Astrocyte (in vitro differentiated cells and primary cell): ENCODE measurements around the gene USP48. TPM values are rescaled to one million over a fixed set of nuclear protein-coding genes. Genes with fewer than 3 reads are reported as not detected.

ENCODE experiments used
- DNase-seq: peaks from one replicate; pipeline ENCODE4 v3.0.0-alpha.2; 2010; ENCODE audit warnings: low read depth
- FAIRE-seq: peaks from 2 replicates; lab custom pipeline; 2011; peaks lifted over from hg19 to GRCh38; lab: Jason Lieb, UNC
- H2AFZ ChIP-seq: 2 replicates; pipeline ENCODE4 v1.6.0; 2012; ENCODE audit warnings: low read depth, low read length, inconsistent platforms
- H3K27ac ChIP-seq: 2 replicates; pipeline ENCODE4 v1.5.1; 2011; ENCODE audit warnings: low read depth, low read length, inconsistent platforms
- H3K27me3 ChIP-seq: 2 replicates; pipeline ENCODE4 v1.6.0; 2011; ENCODE audit warnings: low read length, inconsistent platforms; ENCODE audit not compliant: insufficient read depth
- H3K36me3 ChIP-seq: 2 replicates; pipeline ENCODE4 v1.5.1; 2011; ENCODE audit warnings: low read length, inconsistent platforms; ENCODE audit not compliant: insufficient read depth
- H3K4me1 ChIP-seq: 2 replicates; pipeline ENCODE4 v1.5.1; 2011; ENCODE audit warnings: low read length, inconsistent platforms; ENCODE audit not compliant: insufficient read depth
- H3K4me2 ChIP-seq: 2 replicates; pipeline ENCODE4 v1.6.0; 2012; ENCODE audit warnings: low read length, inconsistent platforms
- H3K4me3 ChIP-seq: 2 replicates; pipeline ENCODE4 v1.5.1; 2011; ENCODE audit warnings: low read depth, mild to moderate bottlenecking, low read length, inconsistent platforms; ENCODE audit not compliant: insufficient read depth
- H3K79me2 ChIP-seq: 2 replicates; pipeline ENCODE4 v1.6.0; 2012; ENCODE audit warnings: mild to moderate bottlenecking, low read length, inconsistent platforms; ENCODE audit not compliant: insufficient read depth
- H3K9ac ChIP-seq: 2 replicates; pipeline ENCODE4 v1.6.0; 2012; ENCODE audit warnings: mild to moderate bottlenecking, low read length, inconsistent platforms
- H3K9me3 ChIP-seq: 2 replicates; pipeline ENCODE4 v1.5.1; 2012; ENCODE audit warnings: low read depth, mild to moderate bottlenecking, low read length, inconsistent platforms; ENCODE audit not compliant: insufficient read depth
- H4K20me1 ChIP-seq: 2 replicates; pipeline ENCODE4 v1.6.0; 2012; ENCODE audit warnings: low read length, inconsistent platforms; ENCODE audit not compliant: insufficient read depth
- H3K27ac Mint-ChIP-seq: one replicate; pipeline ENCODE4 v1.8.0; 2021; ENCODE audit warnings: mild to moderate bottlenecking, mixed read lengths; ENCODE audit not compliant: unreplicated experiment
- H3K27me3 Mint-ChIP-seq: one replicate; pipeline ENCODE4 v1.8.0; 2021; ENCODE audit warnings: low read depth, mixed read lengths; ENCODE audit not compliant: unreplicated experiment
- H3K36me3 Mint-ChIP-seq: one replicate; pipeline ENCODE4 v1.8.0; 2021; ENCODE audit warnings: low read depth, mixed read lengths; ENCODE audit not compliant: unreplicated experiment
- H3K4me1 Mint-ChIP-seq: one replicate; pipeline ENCODE4 v1.8.0; 2021; ENCODE audit warnings: low read depth, mixed read lengths; ENCODE audit not compliant: unreplicated experiment
- H3K4me3 Mint-ChIP-seq: one replicate; pipeline ENCODE4 v1.8.0; 2021; ENCODE audit warnings: mild to moderate bottlenecking, moderate library complexity, mixed read lengths; ENCODE audit not compliant: unreplicated experiment
- H3K9me3 Mint-ChIP-seq: one replicate; pipeline ENCODE4 v1.8.0; 2021; ENCODE audit warnings: mild to moderate bottlenecking, mixed read lengths; ENCODE audit not compliant: unreplicated experiment
- EZH2 ChIP-seq: IDR thresholded peaks from 2 replicates; pipeline ENCODE4 v1.6.1; 2012; ENCODE audit warnings: mild to moderate bottlenecking, low read length, inconsistent platforms; ENCODE audit not compliant: insufficient read depth
- total RNA-seq: library from RNA; stranded (reverse); gene quantifications from 2 replicates; pipeline ENCODE4 v1.2.1, GENCODE V29; 2021
- TF ChIP-seq, protein P1 (sequence below): IDR thresholded peaks from 2 replicates; pipeline ENCODE4 v1.5.1; 2011; ENCODE audit warnings: low read depth, mild to moderate bottlenecking, inconsistent platforms, low read length, moderate library complexity; ENCODE audit not compliant: insufficient read depth

The USP48 gene
- total RNA-seq, 1 donor from 2014 or later: 85.7 TPM

GRCh38 chr1:21804536-21804935, 21.6 kb upstream of the USP48 start:
- no peak for TF ChIP-seq EZH2
- TF ChIP-seq, protein P1, sequence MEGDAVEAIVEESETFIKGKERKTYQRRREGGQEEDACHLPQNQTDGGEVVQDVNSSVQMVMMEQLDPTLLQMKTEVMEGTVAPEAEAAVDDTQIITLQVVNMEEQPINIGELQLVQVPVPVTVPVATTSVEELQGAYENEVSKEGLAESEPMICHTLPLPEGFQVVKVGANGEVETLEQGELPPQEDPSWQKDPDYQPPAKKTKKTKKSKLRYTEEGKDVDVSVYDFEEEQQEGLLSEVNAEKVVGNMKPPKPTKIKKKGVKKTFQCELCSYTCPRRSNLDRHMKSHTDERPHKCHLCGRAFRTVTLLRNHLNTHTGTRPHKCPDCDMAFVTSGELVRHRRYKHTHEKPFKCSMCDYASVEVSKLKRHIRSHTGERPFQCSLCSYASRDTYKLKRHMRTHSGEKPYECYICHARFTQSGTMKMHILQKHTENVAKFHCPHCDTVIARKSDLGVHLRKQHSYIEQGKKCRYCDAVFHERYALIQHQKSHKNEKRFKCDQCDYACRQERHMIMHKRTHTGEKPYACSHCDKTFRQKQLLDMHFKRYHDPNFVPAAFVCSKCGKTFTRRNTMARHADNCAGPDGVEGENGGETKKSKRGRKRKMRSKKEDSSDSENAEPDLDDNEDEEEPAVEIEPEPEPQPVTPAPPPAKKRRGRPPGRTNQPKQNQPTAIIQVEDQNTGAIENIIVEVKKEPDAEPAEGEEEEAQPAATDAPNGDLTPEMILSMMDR: no peak
- no peaks in the 10 kb centered on the region for H4K20me1 ChIP-seq
- FAIRE-seq: no peak
- H3K9me3 ChIP-seq: no peaks in the 10 kb centered on the region
- no peak overlapping the region for H3K27ac ChIP-seq
- H3K4me1 ChIP-seq: no peaks in the 10 kb centered on the region
- Mint-ChIP-seq H3K9me3 (peaks cover 2% of the 10 kb centered on the region), H3K27me3 (no peaks in the 10 kb centered on the region), H3K4me3 (no peak overlapping the region), H3K36me3 (no peaks in the 10 kb centered on the region), H3K27ac (no peak overlapping the region), H3K4me1 (no peaks in the 10 kb centered on the region)
- H3K27me3 ChIP-seq: no peaks in the 10 kb centered on the region
- no peak overlapping the region for H2AFZ ChIP-seq
- H3K4me2 ChIP-seq: no peak overlapping the region
- no peak for DNase-seq
- H3K4me3 ChIP-seq: no peak overlapping the region
- no peak overlapping the region for H3K9ac ChIP-seq
- no peaks in the 10 kb centered on the region for H3K79me2 ChIP-seq
- H3K36me3 ChIP-seq: no peaks in the 10 kb centered on the region

GRCh38 chr1:21801100-21801499, 18.2 kb upstream of the USP48 start:
- H3K9me3 Mint-ChIP-seq: peaks cover 2% of the 10 kb centered on the region
- Histone ChIP-seq H3K4me1 (no peaks in the 10 kb centered on the region), H4K20me1 (no peaks in the 10 kb centered on the region), H3K27ac (no peak overlapping the region), H3K9me3 (no peaks in the 10 kb centered on the region), H3K36me3 (no peaks in the 10 kb centered on the region), H3K27me3 (no peaks in the 10 kb centered on the region), H3K79me2 (no peaks in the 10 kb centered on the region), H3K4me3 (no peak overlapping the region), H2AFZ (no peak overlapping the region), H3K4me2 (no peak overlapping the region), H3K9ac (no peak overlapping the region)
- no peaks in the 10 kb centered on the region for H3K4me1 Mint-ChIP-seq
- H3K4me3 Mint-ChIP-seq: no peak overlapping the region
- TF ChIP-seq, protein P1: no peak
- no peak for TF ChIP-seq EZH2
- no peak overlapping the region for H3K27ac Mint-ChIP-seq
- H3K36me3 Mint-ChIP-seq: no peaks in the 10 kb centered on the region
- no peak for FAIRE-seq
- H3K27me3 Mint-ChIP-seq: peaks cover 3% of the 10 kb centered on the region
- peak; percentile 35 for DNase-seq

DNA sequence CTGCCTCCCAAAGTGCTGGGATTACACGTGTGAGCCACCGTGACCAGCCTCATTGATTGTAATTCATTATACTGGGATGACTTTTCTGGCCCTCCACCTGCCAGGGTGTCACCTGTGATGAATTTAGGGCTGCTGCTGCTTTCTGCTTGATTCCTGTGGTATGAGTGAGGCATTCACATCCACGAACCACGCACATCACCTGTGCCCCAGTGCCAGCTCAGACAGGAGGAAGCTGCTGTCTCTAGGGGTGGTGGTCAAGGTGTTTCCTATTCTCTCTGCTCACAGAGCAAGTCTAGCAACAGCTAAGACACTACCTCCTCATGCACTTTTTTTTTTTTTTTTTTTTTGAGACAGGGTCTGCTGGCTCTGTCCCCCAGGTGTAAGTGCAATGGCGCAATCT, 16.8 kb upstream of the USP48 start:
- H3K4me3 Mint-ChIP-seq: no peak overlapping the region
- no peaks in the 10 kb centered on the region for H3K4me1 Mint-ChIP-seq
- H3K27ac Mint-ChIP-seq: no peak overlapping the region
- H3K4me2 ChIP-seq: no peak overlapping the region
- peaks cover 7% of the 10 kb centered on the region for H3K9me3 Mint-ChIP-seq
- TF ChIP-seq, protein P1: no peak
- no peak for TF ChIP-seq EZH2
- H3K27me3 Mint-ChIP-seq: peaks cover 3% of the 10 kb centered on the region
- H3K27ac ChIP-seq: no peak overlapping the region
- peaks cover 6% of the 10 kb centered on the region for H3K9me3 ChIP-seq
- H3K4me3 ChIP-seq: no peak overlapping the region
- no peaks in the 10 kb centered on the region for H3K36me3 Mint-ChIP-seq
- no peak for DNase-seq
- no peaks in the 10 kb centered on the region for H3K79me2 ChIP-seq
- H3K9ac ChIP-seq: no peak overlapping the region
- H2AFZ ChIP-seq: no peak overlapping the region
- no peaks in the 10 kb centered on the region for H3K27me3 ChIP-seq
- FAIRE-seq: no peak
- H3K36me3 ChIP-seq: no peaks in the 10 kb centered on the region
- H4K20me1 ChIP-seq: no peaks in the 10 kb centered on the region
- H3K4me1 ChIP-seq: no peaks in the 10 kb centered on the region
